Measurements from ENCODE around the gene VLDLR. TPM values are rescaled to one million over a fixed set of nuclear protein-coding genes. Genes with fewer than 3 reads are reported as not detected.

Gene VLDLR
- total and polyA plus RNA-seq, 2 of the 8 experiments (the other 6 are each of a cell fraction or from before 2014, with no cell fraction given): 24.2 to 49.1 TPM

- no peak overlapping the region for H4K8ac ChIP-seq (ENCODE audit: extremely low read depth, insufficient read depth, low read length)
- H2AK5ac ChIP-seq (ENCODE audit: low read depth, low read length): no peak overlapping the region
- H4K20me1 ChIP-seq (replicated peaks in 1 of 2; ENCODE audit: control insufficient read depth in 1 of 2, insufficient read depth in 2 of 2, low read length in 2 of 2): no peaks in the 10 kb centered on the region
- no peak overlapping the region for H3K18ac ChIP-seq (ENCODE audit: extremely low read depth, low read length)
- no peak overlapping the region for H3K27ac ChIP-seq (ENCODE audit: low read depth, low read length)
- no peaks in the 10 kb centered on the region; the same call in 1 of the 2 replicates for H3K79me1 ChIP-seq (ENCODE audit: low read depth, low read length)
- POLR2A ChIA-PET (ENCODE audit: partially characterized antibody): interaction anchor here (1.0 to 2.2 kb wide), 2 partner anchors 10 to 13 kb away, joined by 3 to 7 read pairs; no protein-coding TSS in a partner anchor
- H3K9ac ChIP-seq (replicated peaks in 1 of 4; ENCODE audit: extremely low read depth in 1 of 4, low read depth in 3 of 4, low read length in 3 of 4): no peak overlapping the region
- no peak overlapping the region for H3K4me2 ChIP-seq (ENCODE audit: insufficient read depth in 1 of 2, low read depth in 2 of 2, low read length in 2 of 2)
- no peaks in the 10 kb centered on the region for H3K23me2 ChIP-seq (ENCODE audit: low read depth, low read length)
- peaks cover 24 to 28% of the 10 kb centered on the region in 2 experiments for H3K9me3 ChIP-seq (ENCODE audit: insufficient read depth in 2 of 2, low read depth in 1 of 2, low read length in 1 of 2)
- no peak overlapping the region for H3K23ac ChIP-seq (ENCODE audit: insufficient read length)
- peaks cover 0 to 18% (median 0%) of the 10 kb centered on the region in 4 experiments; a peak in 1 of 8 replicates for H3K36me3 ChIP-seq (ENCODE audit: control insufficient read depth in 2 of 4, insufficient read depth in 4 of 4, low read length in 3 of 4)
- no peak overlapping the region for H3K4me3 ChIP-seq (ENCODE audit: extremely low read depth in 1 of 4, insufficient read depth in 2 of 4, low read depth in 3 of 4, low read length in 4 of 4)
- DNase-seq (ENCODE audit: low read depth in 1 of 2, low spot score in 2 of 2): no peak
- no peak overlapping the region for H3K4ac ChIP-seq (replicated peaks; ENCODE audit: insufficient read length, low read depth, low read length)
- no peaks in the 10 kb centered on the region for H3K4me1 ChIP-seq (replicated peaks in 1 of 4; ENCODE audit: control insufficient read depth in 3 of 4, insufficient read depth in 4 of 4, low read length in 3 of 4)
- H2BK15ac ChIP-seq (ENCODE audit: low read length): no peak overlapping the region
- H3K79me2 ChIP-seq (ENCODE audit: control insufficient read depth in 1 of 2, insufficient read depth in 2 of 2, low read length in 2 of 2): no peaks in the 10 kb centered on the region
- H3K14ac ChIP-seq (ENCODE audit: insufficient read length): no peak overlapping the region
- TF ChIP-seq TAF1 (IDR thresholded peaks at IDR 0.05; ENCODE audit: low read depth, low read length) (no peak), E2F6 (IDR thresholded peaks at IDR 0.05) (no peak), SP1 (IDR thresholded peaks at IDR 0.05; ENCODE audit: low read depth, low read length) (no peak), EGR1 (IDR thresholded peaks at IDR 0.05; ENCODE audit: borderline replicate concordance, low read depth, low read length) (no peak), CTBP2 (IDR thresholded peaks at IDR 0.05; ENCODE audit: borderline replicate concordance, insufficient read depth, insufficient read length, low read length) (no peak), POLR2A (IDR thresholded peaks at IDR 0.05; ENCODE audit: control extremely low read depth in 1 of 2, low read depth in 2 of 2, low read length in 2 of 2) (no peak), EZH2 (IDR thresholded peaks at IDR 0.05; ENCODE audit: low read depth, low read length, severe bottlenecking) (no peak), FOSL1 (IDR thresholded peaks at IDR 0.05; ENCODE audit: insufficient read depth, low read depth, low read length) (no peak), YY1 (IDR thresholded peaks at IDR 0.05; ENCODE audit: low read depth, low read length) (no peak), SIN3A (conservative IDR thresholded peaks at IDR 0.05 in 1 of 2, IDR thresholded peaks at IDR 0.05 in 1 of 2; ENCODE audit: low read depth in 1 of 2, low read length in 2 of 2) (no peak), CBX8 (IDR thresholded peaks at IDR 0.05; ENCODE audit: borderline replicate concordance, low read depth, low read length) (no peak), CBX5 (IDR thresholded peaks at IDR 0.05; ENCODE audit: low read depth, low read length) (no peak), GABPA (IDR thresholded peaks at IDR 0.05; ENCODE audit: borderline replicate concordance, insufficient read depth, low read length) (no peak), CEBPB (IDR thresholded peaks at IDR 0.05; ENCODE audit: low read depth, low read length) (no peak)
- no peak overlapping the region for H2BK12ac ChIP-seq (ENCODE audit: low read depth, low read length)
- no peak overlapping the region for H4K91ac ChIP-seq (replicated peaks; ENCODE audit: insufficient read length, low read length)
- H3K27me3 ChIP-seq (replicated peaks in 1 of 4; ENCODE audit: control insufficient read depth in 3 of 4, extremely low read depth in 1 of 4, insufficient read depth in 3 of 4, low read length in 3 of 4): no peaks in the 10 kb centered on the region
- FAIRE-seq: no peak
- no peak overlapping the region for H3K56ac ChIP-seq (replicated peaks; ENCODE audit: insufficient read length, low read depth, low read length)
- H2BK20ac ChIP-seq (ENCODE audit: low read length): no peak overlapping the region
- CTCF ChIA-PET (ENCODE audit: partially characterized antibody): no interaction called here
- H2BK5ac ChIP-seq (ENCODE audit: low read depth, low read length): no peak overlapping the region
- no peak overlapping the region for H4K5ac ChIP-seq (ENCODE audit: insufficient read length, low read depth, low read length)
- H2AFZ ChIP-seq (ENCODE audit: low read length): no peak overlapping the region
- H2BK120ac ChIP-seq (replicated peaks; ENCODE audit: low read depth, low read length): no peak overlapping the region
Observed at GRCh38 chr9:2593744-2594143, 27.8 kb upstream of the VLDLR start.
